ENCODE data around the gene TMEM203.

Gene TMEM203

GRCh38 chr9:137211532-137211931, 6.1 kb upstream of the TMEM203 start:
- no peak overlapping the region for H3K4me3 ChIP-seq (ENCODE audit: low read depth, low read length)
- no peak for TF ChIP-seq CTCF (IDR thresholded peaks at IDR 0.05; ENCODE audit: control insufficient read depth, extremely low read depth, insufficient read depth)
- DNase-seq (ENCODE audit: low read depth) = no peak

DNA sequence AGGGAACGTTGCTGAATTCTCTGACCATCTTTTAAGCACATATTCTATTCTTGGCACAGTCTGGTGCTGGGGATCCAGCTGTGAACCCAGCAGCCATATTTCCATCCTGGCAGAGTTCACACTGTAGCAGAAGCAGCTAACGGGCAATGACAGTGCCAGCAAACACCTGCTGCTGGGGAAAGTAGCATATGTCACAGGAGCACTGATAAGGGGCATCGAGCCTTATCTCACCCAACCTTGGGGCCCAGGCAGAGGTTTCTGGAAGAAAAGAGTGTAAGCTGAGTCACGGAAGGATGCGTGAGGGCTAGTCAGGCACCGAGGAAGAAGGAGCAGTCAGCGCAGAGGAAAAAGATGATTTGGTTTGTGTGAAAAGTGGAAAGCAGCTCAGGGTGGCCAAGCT, 1.2 kb upstream of the TMEM203 start:
- H3K4me3 ChIP-seq (ENCODE audit: low read depth, low read length) = peak overlapping the region; percentile 85
- TF ChIP-seq CTCF (IDR thresholded peaks at IDR 0.05; ENCODE audit: control insufficient read depth, extremely low read depth, insufficient read depth) = no peak
- no peak for DNase-seq (ENCODE audit: low read depth)

- TF ChIP-seq CTCF (IDR thresholded peaks at IDR 0.05; ENCODE audit: control insufficient read depth, extremely low read depth, insufficient read depth) = no peak
- peak overlapping the region; percentile 85 for H3K4me3 ChIP-seq (ENCODE audit: low read depth, low read length)
- DNase-seq (ENCODE audit: low read depth) = no peak
Measured at GRCh38 chr9:137204731-137205125, 720 bp downstream of the TMEM203 start.

- no peak for TF ChIP-seq CTCF (IDR thresholded peaks at IDR 0.05; ENCODE audit: control insufficient read depth, extremely low read depth, insufficient read depth)
- no peak overlapping the region for H3K4me3 ChIP-seq (ENCODE audit: low read depth, low read length)
- no peak for DNase-seq (ENCODE audit: low read depth)
Measured at GRCh38 chr9:137202966-137203365, 2.5 kb downstream of the TMEM203 start.

DNA sequence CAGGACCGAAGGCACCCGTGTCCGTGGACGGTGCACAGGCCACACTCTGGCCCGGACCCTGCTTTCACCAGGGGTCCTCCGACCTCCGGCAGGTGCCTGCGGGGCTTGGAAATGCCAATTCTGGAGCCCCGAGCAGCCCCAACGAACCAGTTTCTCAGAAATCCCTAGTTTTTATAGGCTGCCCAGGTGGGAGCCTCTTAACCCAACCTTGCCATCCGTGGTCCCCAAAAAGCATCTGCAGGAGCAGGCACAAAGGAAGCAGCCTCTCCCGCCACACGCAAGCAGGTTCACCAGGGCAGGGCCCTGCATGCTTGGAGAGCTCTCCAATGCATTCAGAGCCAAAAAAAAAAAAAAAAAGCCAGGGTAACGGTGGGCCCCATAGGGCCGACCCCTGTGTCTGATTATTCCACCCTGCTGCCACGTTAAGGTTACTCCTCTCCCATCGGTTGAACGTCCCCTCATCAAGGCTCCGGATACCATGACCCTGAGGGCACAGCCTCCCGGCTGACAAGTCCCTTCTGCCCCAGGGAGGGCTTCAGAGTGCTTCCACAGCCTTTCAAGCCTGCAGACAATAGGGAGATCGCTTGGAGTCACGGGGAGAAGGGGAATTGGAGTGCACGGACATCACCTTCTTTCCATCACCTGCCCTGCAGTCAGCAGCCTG, 4.1 kb downstream of the TMEM203 start:
- peak overlapping the region; percentile 70 for H3K4me3 ChIP-seq (ENCODE audit: low read depth, low read length)
- no peak for TF ChIP-seq CTCF (IDR thresholded peaks at IDR 0.05; ENCODE audit: control insufficient read depth, extremely low read depth, insufficient read depth)
- DNase-seq (ENCODE audit: low read depth) = no peak

DNA sequence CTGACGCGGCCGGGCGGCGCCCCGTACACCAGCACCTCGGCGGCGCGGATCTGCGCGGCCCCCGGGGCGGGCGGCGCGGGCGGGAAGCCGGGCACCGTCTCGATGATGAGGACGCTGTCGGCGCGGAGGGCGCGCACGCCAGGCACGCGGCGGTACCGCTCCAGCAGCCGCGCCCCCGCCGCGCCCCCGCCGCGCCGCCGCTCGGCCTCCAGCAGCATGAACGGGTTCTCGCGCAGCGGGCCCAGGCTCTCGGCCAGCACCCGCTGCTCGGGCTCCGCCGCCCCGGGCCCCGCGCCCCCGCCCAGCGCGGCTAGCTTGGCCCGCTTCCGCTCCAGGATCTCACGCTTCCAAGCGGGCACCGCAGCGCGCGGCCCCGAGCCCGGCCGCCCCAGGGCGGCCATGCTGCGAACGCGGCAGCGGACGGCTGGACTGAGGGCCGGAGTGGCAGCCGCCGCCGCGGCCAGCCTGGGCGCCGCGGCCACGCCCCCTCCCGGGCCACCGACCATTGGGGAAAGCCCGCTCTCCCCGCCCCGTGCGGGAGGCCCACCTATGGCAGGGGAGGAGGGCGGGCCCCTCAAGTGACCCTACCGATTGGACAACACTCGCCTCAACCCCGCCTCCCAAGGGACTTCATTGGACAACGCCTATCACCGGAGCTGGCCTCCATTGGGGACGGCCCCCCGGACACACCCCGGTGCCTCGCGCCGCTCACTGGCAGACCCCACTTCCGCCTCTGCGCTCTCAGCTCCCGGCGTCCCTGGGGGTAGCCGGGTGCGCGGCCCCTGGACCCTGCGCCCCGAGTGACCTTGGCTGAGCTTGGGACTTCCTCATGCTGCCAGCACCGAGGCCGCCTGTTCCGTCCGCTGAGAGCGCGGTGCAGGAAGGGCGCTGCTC, 4.9 kb downstream of the TMEM203 start, which contains the start of gene TPRN:
TSS of gene TPRN (minus strand) at position 431 of the 894 bp plus-strand sequence. CDS start at position 401, 30 bp downstream.
- H3K4me3 ChIP-seq (ENCODE audit: low read depth, low read length) = peak within 1 kb of the TSS; percentile 70

More for the DNA sequence above, 4.9 kb downstream of the TMEM203 start, which contains the start of gene TPRN:
- TF ChIP-seq CTCF (IDR thresholded peaks at IDR 0.05; ENCODE audit: control insufficient read depth, extremely low read depth, insufficient read depth) = no peak
- peak; percentile 95 for DNase-seq (ENCODE audit: low read depth)

All from LNCaP clone FGC (cell line).